Panc1 (cell line): ENCODE results near the gene NPDC1.

Source experiments
- POLR2AphosphoS5 ChIP-seq: IDR thresholded peaks from 2 replicates; pipeline ENCODE4 v1.6.1; 2012; ENCODE audit warnings: mild to moderate bottlenecking, low read depth, low read length, moderate library complexity
- SIN3A ChIP-seq: IDR thresholded peaks from 2 replicates; pipeline ENCODE4 v1.6.1; 2012; ENCODE audit warnings: low read depth, mild to moderate bottlenecking, low read length, moderate library complexity, borderline replicate concordance; ENCODE audit not compliant: insufficient read depth
- TCF7L2 ChIP-seq: IDR thresholded peaks from 2 replicates; pipeline ENCODE4 v1.6.1; 2011; ENCODE audit warnings: mild to moderate bottlenecking, low read depth, low read length, inconsistent platforms
- TF ChIP-seq, protein P1 (sequence below): fragments of 450-650 bp; IDR thresholded peaks from 2 replicates; pipeline ENCODE4 v1.5.1; 2017; ENCODE audit warnings: mild to moderate bottlenecking
- TF ChIP-seq, protein P2 (sequence below), 2 experiments: IDR thresholded peaks; 2 replicates each; pipeline ENCODE4 v1.6.1; 2011 to 2012; ENCODE audit warnings: low read depth in 2 of 2, control low read depth in 1 of 2, low read length in 1 of 2, mild to moderate bottlenecking in 1 of 2, moderate library complexity in 1 of 2; ENCODE audit not compliant: insufficient read depth in 1 of 2

DNA sequence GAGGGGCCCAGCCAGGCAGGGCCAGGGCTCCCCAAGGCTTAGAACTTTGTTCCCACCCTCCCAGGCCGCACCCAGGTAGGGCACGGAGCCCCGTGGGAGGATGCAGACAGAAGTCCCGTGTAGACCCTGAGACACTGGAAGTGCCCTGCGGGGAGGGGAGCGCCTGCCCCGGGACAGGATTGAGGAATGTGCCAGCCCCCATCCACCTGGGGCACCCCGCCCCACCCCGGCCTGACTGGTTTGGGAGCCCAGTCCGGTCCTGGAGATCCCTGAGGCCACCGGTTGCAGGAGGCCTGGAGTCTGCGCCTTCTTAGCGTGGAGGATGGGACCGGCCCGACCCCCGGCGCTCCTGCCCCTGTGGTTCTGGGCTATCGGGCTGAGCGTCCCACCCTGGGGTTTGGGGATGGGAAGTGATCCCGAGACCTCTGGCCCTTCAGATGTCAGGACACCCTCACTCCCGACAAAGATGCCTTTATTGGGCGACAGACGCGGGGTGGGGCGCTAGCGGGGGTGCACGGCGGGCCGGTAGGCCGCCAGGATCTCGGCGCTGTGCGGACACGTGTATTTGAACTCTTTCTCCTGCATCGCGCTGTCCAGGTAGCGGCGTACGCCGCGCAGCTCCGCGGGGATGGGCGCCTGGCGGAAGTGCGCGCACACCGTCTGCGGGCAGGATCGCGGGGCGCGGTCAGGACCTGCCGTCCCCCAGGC is 51.6 kb downstream of the NPDC1 start:
- TF ChIP-seq, protein P1, sequence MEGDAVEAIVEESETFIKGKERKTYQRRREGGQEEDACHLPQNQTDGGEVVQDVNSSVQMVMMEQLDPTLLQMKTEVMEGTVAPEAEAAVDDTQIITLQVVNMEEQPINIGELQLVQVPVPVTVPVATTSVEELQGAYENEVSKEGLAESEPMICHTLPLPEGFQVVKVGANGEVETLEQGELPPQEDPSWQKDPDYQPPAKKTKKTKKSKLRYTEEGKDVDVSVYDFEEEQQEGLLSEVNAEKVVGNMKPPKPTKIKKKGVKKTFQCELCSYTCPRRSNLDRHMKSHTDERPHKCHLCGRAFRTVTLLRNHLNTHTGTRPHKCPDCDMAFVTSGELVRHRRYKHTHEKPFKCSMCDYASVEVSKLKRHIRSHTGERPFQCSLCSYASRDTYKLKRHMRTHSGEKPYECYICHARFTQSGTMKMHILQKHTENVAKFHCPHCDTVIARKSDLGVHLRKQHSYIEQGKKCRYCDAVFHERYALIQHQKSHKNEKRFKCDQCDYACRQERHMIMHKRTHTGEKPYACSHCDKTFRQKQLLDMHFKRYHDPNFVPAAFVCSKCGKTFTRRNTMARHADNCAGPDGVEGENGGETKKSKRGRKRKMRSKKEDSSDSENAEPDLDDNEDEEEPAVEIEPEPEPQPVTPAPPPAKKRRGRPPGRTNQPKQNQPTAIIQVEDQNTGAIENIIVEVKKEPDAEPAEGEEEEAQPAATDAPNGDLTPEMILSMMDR, result no peak
- TF ChIP-seq POLR2AphosphoS5, result no peak
- TF ChIP-seq, protein P2, sequence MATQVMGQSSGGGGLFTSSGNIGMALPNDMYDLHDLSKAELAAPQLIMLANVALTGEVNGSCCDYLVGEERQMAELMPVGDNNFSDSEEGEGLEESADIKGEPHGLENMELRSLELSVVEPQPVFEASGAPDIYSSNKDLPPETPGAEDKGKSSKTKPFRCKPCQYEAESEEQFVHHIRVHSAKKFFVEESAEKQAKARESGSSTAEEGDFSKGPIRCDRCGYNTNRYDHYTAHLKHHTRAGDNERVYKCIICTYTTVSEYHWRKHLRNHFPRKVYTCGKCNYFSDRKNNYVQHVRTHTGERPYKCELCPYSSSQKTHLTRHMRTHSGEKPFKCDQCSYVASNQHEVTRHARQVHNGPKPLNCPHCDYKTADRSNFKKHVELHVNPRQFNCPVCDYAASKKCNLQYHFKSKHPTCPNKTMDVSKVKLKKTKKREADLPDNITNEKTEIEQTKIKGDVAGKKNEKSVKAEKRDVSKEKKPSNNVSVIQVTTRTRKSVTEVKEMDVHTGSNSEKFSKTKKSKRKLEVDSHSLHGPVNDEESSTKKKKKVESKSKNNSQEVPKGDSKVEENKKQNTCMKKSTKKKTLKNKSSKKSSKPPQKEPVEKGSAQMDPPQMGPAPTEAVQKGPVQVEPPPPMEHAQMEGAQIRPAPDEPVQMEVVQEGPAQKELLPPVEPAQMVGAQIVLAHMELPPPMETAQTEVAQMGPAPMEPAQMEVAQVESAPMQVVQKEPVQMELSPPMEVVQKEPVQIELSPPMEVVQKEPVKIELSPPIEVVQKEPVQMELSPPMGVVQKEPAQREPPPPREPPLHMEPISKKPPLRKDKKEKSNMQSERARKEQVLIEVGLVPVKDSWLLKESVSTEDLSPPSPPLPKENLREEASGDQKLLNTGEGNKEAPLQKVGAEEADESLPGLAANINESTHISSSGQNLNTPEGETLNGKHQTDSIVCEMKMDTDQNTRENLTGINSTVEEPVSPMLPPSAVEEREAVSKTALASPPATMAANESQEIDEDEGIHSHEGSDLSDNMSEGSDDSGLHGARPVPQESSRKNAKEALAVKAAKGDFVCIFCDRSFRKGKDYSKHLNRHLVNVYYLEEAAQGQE (IDR thresholded peaks at IDR 0.05; ENCODE audit: insufficient read depth in 1 of 2, low read depth in 2 of 2, low read length in 1 of 2), result no peak
- TF ChIP-seq SIN3A, result no peak
- TF ChIP-seq TCF7L2, result no peak
